EH (cell line): ENCODE data around the gene PRMT9.

ENCODE experiments used
- DNase-seq: peaks from one replicate; pipeline ENCODE4 v3.0.0-alpha.2; 2015; ENCODE audit warnings: low read depth

PRMT9 gene

DNA sequence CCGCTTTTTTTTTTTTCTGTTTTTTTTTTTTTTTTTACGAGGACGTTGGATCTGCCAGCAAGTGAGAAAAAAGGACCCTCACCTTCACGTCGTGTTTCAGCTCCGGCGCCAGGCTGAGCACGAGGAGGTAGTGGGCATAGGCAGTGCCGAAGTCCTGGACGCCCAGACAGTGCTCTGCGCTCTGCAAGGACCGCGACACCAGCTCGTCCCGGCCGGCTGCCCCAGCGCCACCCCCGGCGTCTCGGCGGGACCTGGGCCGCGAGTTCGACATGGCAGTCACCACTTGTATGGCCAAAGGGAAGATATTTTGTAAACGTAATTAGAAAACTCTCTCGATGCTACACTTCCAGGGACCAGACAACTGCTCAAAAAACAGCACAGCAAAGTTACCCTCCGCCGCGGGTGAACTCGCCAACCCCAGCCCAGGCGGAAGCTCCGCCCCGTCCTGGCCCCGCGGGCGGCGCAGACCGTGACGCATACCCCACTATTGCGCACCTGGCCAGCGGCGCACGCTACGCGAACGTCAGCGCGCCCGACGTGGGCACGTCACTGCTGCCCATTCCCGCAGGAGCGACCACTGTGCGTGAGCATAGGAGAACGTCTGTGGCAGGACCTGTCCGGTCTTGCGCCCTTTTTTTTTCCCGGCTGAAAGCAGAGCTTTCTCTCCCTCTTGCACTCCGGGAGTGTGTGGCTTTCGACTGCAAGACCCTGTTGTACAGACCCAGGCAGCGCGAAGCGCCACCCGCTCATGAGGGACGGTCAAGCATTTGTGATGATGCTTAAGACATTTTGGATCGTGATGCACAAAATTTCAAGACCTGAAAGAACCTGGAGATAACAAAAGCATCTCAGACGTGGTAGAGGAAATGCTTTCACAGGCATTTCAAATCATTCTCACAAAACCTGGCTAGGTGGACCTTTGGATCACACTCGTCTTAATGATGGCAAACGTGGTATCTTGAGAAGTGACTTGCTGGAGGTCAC lies at the start of gene PRMT9:
PRMT9 (minus strand) TSS at position 447 of the 984 bp plus-strand sequence; CDS start at position 271, 176 bp downstream.
- peak; percentile 86 for DNase-seq

DNA sequence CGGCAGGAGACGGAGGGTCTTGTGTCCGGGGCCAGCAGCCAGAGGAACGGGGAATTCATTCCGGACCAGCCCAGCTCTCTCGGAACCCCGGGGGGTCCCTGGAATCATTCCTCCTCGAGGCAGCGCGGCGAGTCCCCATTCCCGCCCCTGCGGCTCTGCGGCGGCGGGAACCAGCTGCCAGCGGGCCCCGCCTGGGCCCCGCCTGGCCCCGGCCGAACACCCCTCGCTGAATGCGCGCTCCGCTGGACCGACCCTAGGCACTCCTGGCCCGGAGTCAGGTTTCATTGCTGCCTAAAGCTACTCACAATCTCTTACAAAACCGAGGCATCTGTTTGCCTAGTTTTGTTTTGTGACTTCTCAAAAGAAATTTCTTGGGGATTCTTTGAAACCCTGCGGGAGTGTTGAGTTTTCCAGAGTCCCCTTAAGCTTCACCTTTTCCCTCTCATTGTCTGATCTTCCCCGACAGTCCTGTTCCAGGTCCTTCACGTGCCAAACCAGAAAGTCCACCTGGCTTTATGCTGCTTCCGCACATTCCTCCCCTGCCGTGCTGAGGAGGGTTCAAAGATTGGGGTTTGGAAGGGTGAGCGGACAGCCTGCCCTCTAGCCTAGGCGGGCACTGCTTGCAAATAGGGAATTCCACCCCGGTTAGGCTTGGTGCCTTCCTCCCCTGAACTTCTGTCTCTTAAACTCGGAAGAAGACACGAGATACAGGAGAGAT lies 48.7 kb upstream of the PRMT9 start:
- peak; percentile 50 for DNase-seq

DNA sequence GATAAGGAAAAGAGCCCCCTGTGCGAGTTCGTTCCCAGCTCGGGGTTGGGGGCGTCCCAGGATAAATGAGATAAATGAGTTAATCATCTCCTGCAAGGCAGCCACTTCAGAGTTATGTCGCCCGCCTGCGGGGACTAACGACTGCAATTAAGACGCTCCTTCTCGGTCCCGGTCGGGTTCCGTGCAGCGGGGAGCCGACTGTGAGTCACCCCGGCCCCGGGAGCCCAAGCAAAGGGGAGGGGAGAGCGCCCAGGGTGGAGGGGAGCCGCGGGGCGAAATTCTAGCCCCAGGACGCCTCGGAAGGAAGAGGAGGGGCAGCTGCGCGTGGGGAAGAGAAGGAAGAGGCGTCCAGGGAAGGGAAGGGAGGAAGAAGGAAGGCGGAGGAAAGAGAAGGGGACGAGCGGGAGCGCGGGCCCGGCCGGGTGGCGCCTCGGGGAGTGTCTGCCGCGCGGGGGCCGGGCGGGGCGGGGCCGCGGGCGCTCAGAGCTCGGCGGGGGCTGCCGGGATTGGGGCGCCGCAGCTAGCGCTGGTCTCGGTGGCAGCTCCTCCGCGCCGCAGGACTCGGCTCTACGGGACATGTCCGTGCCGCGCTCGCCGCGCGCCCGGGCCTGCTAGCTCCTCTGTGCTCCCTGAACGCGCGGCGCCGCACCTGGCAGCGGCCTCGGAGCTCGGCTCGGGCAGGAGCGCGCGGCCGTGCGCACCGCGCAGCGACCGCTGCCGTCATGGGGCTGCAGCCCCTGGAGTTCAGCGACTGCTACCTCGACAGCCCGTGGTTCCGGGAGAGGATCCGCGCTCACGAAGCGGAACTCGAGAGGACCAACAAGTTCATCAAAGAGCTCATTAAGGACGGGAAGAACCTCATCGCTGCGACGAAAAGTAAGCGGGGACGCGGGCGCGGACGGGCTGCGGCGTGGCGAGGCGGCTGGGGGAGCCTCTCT lies 47.9 kb upstream of the PRMT9 start, which contains the start of gene ARHGAP10:
ARHGAP10 (plus strand) TSS at position 509 of the 938 bp plus-strand sequence; CDS start at position 723, 214 bp downstream.
- peak; percentile 92 for DNase-seq

DNA sequence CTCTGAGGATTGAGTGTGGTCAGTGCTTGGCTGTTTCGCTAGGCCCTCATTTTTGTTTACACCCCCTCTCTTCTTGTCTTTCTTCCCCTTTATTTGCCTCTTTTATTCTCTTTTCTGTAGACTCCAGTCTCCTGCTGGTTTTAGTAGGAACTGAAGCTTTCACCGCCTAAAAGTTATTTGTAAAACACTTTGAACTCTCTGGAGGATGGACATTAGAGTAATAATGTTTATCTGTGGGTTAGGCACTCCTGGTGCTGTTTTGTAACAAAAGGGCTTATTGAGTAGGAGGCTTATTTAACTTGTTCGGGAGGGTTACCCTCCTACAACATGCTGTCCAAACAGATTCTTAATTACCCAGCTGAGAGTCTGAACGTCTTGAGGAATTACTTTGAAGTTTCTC lies 46.4 kb upstream of the PRMT9 start:
- DNase-seq, result no peak

DNA sequence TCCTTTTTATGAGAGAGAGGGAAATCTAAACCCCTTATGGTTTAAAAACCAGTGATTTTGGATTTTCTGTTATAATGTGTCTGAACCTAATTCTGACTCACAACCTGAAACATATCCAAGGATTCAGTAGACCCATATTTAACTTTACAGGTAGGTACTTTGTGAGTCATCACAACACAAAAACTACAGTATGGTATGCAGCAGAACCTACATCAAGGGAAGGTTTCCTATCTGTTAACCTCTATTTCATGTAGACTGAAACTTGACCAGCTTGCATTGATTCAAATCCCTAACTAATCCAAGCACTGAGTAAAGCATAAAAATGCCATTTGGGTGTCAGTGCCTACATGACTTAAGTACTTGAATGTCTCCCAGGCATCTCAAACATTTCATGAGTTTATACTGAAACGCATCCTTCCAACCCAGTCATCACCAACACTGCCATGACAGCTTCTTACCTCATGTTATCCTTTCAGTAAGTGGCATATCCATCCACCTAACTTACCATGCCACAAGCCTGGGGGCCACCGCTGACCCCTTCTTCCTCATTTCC lies 43.6 kb upstream of the PRMT9 start:
- DNase-seq, result peak; percentile 51

DNA sequence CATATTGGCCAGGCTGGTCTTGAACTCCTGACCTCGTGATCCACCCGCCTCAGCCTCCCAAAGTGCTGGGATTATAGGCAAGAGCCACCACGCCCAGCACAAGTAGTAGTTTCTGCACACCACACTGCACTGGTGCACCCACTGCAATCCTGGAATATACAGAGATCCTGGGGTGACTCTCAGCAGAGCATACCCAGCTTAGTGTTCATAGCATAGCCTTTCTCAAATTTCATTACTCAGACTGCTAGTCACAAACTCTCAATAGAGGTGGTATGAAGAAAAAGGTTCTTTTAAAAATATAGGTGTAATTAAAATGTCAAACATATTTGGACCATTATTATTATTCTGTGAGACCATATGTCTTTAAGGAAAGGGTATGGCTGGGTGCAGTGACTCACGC lies 41.7 kb upstream of the PRMT9 start:
- peak; percentile 27 for DNase-seq

DNA sequence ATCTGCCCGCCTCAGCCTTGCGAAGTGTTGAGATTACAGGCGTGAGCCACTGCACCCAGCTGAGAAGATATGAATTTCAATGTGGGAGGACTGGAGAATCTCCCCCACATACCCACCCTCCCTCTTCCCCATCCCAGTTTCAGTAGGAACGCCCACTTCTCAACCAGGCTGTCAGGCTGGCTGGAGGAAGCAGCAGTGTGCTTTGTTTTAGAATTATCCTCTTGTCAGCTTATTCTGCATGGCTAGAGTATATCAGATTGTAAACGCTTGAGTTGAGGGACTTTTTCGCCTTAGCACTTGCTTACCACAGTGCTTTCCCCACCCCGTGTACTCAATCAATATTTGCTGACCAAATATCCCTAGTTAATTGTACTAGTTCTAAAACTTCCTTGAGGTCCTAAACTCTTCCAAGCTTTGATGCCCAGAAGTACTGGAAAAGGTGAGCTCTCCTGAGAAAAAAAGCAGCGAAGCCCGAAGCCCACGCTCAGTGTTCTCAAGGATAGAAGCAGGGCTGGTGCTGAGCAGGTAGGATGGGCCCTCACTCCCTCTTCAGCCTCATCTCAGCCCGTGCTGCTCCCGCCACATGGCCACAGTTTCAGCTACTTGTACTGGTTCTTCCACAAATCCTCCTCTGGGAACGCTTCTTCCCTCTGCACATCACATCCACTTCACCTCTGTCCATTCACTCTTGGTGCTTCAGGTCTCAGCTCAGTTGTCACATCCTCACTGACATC lies 40.7 kb upstream of the PRMT9 start:
- no peak for DNase-seq

DNA sequence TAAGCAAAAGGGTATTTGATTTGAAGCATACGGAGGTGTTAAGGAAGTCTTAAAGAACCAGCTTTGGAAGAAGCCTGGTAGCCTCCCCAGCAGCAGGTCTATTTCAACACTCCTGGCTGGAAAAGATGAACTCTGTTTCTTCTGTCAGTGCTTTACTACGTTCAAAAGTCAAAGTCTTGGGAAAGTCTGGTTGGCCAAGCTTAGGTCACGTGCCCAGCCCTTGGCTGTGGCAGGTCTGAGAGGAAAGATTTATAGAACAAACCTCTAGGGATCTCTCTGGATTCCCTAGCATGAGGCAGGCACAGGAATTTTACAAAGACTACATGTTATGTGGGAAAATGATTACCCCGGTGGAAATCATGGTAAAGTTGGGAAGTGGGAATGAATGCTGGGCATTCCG lies 39.4 kb upstream of the PRMT9 start:
- DNase-seq, result no peak

DNA sequence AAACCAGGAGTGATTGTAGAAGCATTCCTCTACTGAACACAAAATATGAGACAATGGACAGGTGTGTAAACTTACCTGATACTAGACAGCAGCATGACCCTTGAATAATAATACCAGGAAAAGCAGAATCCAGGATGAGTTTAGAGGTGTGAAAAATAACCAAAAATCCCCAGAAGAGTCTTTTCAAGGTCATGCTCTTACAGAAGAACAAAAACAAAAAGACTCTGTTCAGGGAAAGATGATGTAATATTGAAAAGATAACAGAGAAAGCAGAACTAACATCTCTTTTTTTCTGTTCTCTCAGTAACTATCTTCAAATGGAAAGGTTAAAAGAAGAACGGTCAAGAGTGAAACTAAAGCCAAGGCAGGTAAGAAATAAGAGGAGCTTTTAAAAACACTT lies 33.9 kb upstream of the PRMT9 start:
- DNase-seq, result no peak

DNA sequence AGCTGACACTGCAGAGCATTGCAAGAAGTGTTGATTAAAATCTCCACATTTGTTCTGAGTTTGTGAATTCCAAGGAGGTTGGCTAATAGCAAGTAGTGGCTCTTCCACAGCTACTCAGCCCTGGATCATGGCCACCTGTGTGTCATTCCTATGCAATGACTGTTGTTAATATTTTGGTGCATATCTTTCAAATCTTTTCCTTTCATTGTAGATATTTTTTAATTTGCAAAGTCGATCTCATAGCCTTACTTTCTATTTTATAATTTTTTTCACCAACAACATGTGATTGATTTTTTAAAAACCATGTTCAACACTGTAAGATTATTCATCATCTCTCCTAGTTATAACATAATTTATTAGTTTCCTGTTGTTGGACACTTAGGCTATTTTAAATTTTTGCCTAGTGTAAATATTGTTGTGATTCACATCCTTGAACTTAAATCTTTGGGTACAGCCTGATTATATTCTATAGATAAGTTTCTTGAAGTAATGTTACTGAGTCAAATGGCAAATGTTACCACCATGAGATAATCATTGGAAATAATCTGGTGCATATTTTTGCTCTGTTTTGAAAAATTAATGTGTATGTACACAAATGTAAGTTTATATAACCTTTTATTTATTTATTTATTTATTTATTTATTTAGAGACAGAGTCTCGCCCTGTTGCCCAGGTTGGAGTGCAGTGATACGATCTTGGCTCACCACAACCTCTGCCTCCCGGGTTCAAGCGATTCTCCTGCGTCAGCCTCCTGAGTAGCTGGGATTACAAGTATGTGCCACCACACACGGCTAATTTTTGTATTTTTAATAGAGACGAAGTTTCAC lies 30.8 kb upstream of the PRMT9 start:
- DNase-seq, result peak; percentile 91

DNA sequence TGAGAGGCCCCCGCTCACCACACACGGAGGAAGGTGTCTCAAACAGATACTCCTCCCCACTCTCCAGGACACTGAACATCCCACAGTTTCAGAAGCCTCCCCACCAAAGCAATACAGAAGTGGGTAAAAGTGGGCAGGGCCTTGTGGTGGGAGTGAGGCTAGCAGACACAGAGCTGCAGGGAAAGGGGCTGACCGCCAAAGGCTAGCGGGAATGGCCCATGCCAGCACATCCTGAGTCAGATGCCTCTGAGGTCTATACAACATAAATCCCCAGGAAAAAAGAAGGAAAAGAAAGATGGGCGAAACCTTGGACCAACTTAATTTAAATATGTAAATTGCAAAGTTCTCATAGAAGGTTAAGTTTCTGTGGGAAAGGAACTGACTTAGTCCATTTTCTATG lies 26.0 kb upstream of the PRMT9 start:
- peak; percentile 54 for DNase-seq

DNA sequence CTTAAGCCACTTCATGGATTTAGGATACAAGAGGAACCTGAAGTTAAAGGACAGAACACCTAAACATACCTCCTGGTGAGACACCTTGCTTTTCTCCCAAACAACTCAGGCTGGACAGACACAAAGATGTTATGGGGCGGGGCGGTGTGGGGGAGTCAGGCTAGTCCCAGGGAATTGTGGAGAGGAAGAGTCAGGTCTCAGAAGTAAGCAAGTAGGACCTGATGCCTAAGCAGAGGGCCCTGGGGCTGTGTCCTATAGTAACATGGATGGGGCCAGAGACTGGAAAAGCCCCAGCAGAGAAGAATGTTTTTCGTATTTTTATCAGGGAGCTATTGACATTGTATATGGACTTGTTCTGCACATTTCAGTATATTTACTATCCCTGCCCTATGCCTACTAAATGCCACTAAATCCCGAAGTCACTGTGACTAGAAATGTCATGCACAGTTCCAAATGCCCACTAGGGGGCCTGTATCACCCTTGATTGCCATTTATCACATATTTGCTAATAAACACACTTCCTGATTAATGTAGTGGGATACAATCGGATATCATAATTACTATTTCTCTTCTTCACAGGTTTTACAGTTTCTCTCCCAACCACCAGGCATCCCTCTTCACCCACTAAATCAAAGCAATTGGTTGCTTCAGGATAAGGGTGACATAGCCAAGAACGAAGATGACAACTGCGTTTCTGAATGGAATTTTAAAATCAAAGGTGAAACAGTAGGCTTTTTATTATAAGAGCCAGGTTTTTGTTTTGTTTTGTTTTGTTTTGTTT lies 24.1 kb upstream of the PRMT9 start:
- DNase-seq, result peak; percentile 61

DNA sequence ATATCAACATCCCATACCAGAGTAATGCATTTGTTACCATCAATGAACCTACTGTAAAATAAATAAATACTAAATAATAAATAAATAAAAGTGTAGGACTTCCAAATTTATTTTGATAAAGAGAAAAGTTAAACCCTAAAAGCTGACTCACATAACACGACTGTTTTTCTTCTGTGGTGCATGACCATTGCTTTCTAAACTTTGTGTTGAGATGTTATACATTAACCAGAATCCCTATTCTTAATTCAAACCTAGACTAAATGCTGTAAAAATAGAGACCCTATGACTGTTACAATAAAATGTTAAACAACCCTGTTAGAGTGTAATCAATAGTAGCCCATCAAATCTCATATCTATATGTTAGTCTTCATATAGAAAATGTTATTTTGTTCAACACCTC lies 20.9 kb upstream of the PRMT9 start:
- DNase-seq, result no peak

DNA sequence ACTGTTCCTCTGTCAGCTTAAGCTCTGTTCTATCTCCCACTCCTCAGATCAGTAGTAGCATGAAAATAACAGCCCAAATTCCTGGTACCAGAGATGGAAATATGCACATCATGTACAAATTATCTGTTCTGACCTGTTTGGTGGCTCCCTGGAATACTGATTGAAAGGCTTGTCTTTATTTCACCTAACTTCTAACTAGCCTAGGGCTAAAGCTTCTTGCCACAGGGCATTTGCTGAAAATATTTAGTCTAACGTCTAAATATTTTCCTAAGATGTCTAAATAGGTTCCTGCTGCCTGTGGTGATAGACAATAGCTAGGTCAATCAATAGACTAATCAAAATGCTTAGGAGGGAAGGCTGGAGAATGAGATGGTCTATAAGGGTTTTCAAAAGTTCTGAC lies 12.9 kb upstream of the PRMT9 start:
- no peak for DNase-seq

DNA sequence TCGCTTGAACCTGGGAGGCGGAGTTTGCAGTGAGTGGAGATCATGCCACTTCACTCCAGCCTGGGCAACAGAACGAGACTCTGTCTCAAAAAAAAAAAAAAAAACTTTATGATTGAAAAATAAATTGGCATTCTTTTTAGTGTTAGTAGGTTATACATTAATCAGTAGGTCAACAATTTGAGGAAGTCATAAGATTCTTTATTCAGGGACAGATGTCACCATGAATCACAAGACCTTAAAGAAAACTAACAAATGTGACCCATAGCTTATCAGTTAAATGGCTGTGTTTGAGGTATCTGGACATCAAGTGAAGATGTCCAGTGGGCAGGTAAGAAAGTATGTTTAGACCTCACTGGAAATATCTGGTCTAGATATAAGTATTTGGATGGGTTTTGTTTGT lies 9.3 kb upstream of the PRMT9 start:
- no peak for DNase-seq

DNA sequence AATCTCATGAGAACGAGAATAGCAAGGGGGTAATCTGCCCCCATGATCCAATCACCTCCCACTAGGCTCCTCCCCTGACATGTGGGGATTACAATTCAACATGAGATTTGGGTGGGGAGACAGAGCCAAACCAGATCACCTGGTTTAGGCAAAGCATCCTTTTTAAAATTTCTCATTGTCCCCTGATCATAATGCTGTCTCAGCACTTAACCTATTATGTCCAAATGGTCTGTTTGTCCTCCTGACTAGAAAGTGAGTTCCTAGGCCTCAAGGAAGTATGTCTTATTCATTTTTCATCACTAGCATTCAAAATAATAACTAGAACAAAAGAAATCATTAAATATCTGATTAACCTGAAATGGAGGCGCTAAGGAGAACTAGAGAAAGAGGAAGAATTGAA lies 7.9 kb upstream of the PRMT9 start:
- DNase-seq, result no peak

DNA sequence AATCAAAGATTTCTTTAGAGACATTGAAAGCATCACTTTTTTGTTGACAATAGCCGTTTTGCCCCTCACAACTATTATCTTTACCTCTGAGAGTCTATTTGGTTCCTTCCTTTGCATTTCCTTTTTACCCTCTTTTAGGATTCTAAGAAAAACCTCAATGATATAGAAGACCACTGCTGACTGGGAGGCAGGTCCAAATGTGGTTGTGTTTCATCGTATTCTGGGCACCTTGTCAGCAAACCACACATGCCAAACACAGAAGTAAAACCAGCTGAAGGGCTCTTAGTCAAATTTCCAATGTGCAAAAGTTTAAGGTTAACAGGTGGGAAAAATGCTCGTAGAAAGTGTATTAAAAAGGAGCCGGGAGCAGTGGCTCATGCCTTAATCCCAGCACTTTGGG lies 5.1 kb upstream of the PRMT9 start:
- no peak for DNase-seq

DNA sequence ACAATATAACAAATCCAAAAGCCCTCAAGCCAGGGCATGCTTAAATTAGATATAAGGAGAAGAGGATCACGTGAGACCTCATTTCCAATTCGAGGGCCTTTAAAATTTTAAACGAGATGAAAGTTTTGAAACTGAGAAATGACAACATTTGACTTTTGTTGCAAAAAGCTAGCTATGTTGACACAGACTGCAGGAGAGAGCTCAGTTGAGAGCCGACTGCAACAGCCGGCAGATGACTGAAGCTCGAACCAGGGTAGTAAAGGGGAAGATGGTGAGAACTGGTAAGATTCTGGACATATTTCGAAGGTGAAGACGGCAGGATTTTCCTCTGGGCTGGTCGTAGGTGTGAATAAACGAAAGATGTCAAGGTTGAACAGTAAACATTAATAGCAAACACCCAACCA lies 773 bp downstream of the PRMT9 start:
- peak; percentile 45 for DNase-seq

DNA sequence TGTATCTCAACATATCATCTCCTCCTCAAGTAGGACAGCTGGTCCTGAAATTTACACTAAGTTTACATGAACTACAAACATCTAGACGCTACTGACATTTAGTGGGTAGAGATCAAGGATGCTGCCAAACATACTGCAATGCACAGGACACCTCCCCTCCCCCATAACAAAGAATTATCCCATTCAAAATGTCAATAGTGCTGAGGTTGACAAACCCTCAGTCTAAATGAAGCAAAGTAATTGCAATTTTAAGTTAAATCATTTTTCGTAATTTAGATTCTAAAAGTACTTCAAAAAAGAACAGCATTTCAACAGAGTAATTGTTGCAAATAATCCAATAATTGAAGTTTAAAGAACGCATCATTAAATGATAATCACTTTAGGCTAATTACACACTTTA lies 1.2 kb downstream of the PRMT9 start:
- DNase-seq, result peak; percentile 3
